Mucosa of stomach (tissue), 1 donor: ENCODE data around the gene TP53BP2.
"Not testable (repeated sequence)": the region's sequence is repeated elsewhere in the genome, so short reads cannot be mapped to it uniquely, and the experiment has no call there.

Experiments
- H3K27me3 ChIP-seq: one replicate; pipeline ENCODE4 v1.7.0; 2013; ENCODE audit warnings: mild to moderate bottlenecking, low read length; ENCODE audit not compliant: control insufficient read depth, insufficient read depth
- H3K36me3 ChIP-seq: one replicate; pipeline ENCODE4 v1.7.0; 2013; ENCODE audit warnings: low read length; ENCODE audit not compliant: control insufficient read depth, insufficient read depth
- H3K4me1 ChIP-seq: one replicate; pipeline ENCODE4 v1.7.0; 2013; ENCODE audit warnings: mild to moderate bottlenecking, low read length; ENCODE audit not compliant: control insufficient read depth, insufficient read depth
- H3K4me3 ChIP-seq: one replicate; pipeline ENCODE4 v1.7.0; 2013; ENCODE audit warnings: low read length
- H3K9ac ChIP-seq: one replicate; pipeline ENCODE4 v1.7.0; 2013; ENCODE audit warnings: mild to moderate bottlenecking, low read length, moderate library complexity
- H3K9me3 ChIP-seq: one replicate; pipeline ENCODE4 v1.7.0; 2013; ENCODE audit warnings: mild to moderate bottlenecking, low read length, moderate library complexity; ENCODE audit not compliant: control insufficient read depth
- donor health status: Pancreatic carcinoma.

TP53BP2 gene

DNA sequence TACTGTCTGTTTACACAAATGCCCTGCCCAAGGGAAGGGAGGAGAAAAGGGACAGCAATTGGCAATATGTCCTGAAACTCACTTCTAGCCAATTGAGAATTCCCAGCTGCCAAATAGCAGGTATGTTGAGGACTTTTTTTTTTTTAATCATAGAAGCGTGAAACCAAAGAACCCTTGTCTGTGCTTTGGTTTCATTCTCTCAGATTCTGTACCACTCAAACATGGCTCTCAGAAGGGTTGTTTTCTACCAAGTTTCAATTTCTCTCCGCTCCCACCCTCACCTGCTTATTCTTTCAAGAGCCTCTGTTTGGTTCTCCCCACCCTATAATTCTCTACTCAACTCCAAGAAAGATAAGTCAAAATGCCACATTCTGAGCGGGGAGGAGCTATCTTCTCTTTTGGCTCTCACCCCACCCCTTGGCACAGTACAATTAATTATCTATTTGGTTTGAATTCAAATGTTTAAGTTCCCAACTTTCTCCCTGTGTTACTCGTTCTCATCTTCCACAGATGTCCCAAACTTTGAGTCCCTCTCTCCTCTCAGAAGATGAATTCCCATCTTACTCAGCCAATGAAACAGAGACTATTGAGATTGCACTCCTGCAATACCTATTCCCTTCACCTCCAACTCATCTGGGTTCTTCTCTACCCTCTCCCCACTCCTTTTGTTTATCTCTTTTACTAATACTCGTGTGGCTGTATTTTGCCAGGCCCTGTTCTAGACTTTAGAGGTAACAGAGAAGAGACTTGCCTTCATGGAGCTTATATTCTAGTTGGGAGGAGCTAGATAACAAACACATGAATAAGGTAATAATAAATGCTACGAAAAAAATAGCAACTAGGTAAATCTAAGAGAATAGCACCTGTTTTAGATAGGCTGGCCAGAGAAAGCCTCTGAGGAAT lies 3.9 kb upstream of the TP53BP2 start:
- H3K36me3 ChIP-seq = no peaks in the 10 kb centered on the region
- no peak overlapping the region for H3K9ac ChIP-seq
- no peaks in the 10 kb centered on the region for H3K9me3 ChIP-seq
- H3K4me1 ChIP-seq = peaks cover 9% of the 10 kb centered on the region
- H3K27me3 ChIP-seq = no peaks in the 10 kb centered on the region
- H3K4me3 ChIP-seq = no peak overlapping the region

- H3K9ac ChIP-seq = no peak overlapping the region
- no peaks in the 10 kb centered on the region for H3K27me3 ChIP-seq
- no peak overlapping the region for H3K4me3 ChIP-seq
- no peaks in the 10 kb centered on the region for H3K36me3 ChIP-seq
- H3K4me1 ChIP-seq = peaks cover 9% of the 10 kb centered on the region
- H3K9me3 ChIP-seq = no peaks in the 10 kb centered on the region
Observed at GRCh38 chr1:223848536-223848935, 2.8 kb upstream of the TP53BP2 start.

GRCh38 chr1:223847781-223848345 lies 2.1 kb upstream of the TP53BP2 start:
- no peaks in the 10 kb centered on the region for H3K27me3 ChIP-seq
- H3K9ac ChIP-seq = no peak overlapping the region
- H3K9me3 ChIP-seq = no peaks in the 10 kb centered on the region
- no peaks in the 10 kb centered on the region for H3K36me3 ChIP-seq
- no peak overlapping the region for H3K4me3 ChIP-seq
- H3K4me1 ChIP-seq = peaks cover 9% of the 10 kb centered on the region

DNA sequence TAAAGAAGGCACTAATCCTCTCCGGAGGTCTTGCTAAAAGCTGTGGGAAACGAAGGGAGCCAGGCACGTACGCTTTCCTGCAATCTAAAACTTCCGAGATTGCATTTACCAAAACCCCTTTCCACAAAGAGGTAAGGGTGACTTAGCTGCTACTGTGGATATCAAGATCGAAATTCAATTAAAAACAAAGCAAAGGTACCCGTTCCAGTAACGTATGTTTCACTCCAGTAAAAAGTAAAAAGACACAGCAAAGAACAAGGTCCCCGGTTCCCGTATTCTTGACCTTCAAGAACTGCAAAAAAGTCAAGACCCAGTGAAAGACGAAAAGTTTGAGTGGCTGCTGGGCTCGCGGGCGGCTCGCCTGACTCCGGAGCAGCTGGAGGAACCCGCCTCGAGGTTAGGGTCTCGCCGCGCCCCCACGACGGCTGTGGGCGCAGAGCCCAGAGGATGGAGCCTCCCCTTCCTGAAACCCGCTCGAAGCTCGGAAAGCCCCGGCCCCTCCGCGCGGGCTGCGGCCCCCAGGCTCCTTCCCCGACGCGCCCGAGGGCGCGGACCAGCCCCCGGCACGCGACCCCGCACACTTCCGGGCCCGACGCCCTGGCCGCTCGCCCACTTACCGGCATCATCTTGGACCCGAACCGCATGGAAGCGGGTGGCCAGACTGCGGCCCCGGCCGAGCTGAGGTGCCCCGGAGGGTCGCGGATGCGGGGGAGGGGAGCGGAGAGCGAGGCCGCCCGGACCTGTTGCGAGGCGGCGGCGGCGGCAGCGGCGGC lies 524 bp downstream of the TP53BP2 start:
- H3K36me3 ChIP-seq = no peaks in the 10 kb centered on the region
- H3K9ac ChIP-seq = peak overlapping the region; percentile 95
- no peaks in the 10 kb centered on the region for H3K27me3 ChIP-seq
- H3K9me3 ChIP-seq = no peaks in the 10 kb centered on the region
- H3K4me3 ChIP-seq = peak overlapping the region; percentile 74
- H3K4me1 ChIP-seq = peaks cover 9% of the 10 kb centered on the region

GRCh38 chr1:223844787-223845036 lies 1.0 kb downstream of the TP53BP2 start:
- Histone ChIP-seq H3K9me3 (no peaks in the 10 kb centered on the region), H3K4me1 (peaks cover 9% of the 10 kb centered on the region), H3K27me3 (no peaks in the 10 kb centered on the region), H3K9ac (peak overlapping the region; percentile 95), H3K36me3 (no peaks in the 10 kb centered on the region), H3K4me3 (peak overlapping the region; percentile 74)

DNA sequence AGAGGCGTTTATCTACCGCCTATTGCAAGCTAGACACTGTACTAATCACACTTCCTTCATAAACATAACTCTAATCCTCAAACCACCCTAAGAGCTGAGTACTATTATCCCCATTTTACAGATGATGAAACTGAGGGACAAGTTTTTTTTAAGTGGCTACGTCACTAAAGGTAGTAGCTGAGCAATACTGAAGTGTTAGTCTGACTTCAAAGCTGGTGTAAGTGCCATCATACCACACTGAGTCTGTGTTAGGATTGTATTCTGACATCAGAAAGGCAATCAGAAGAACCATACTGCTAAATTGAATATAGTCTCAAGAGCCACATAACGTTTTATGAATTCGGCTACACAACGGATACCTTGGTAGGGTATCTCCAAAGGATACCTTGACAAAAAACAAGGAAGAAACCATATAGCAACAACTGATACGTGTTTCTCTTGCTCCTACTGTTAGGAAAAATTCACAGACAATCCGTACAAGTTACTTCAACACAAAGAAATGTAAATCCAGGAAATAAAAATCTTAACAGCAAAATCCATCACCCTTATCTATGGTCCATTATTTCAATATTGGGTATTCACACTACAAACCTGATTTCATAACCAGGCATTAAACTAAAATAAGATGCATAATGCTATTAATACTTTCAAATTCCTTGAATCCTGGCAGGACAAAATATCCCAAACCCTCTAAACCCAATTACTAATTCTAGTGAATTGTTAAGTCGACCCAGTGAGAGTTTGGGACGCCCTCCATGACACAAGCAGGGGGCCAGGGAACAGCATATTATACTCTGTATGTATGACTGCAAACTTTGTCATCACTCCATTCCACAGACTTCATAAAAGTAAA lies 1.6 kb downstream of the TP53BP2 start:
- H3K9me3 ChIP-seq = no peaks in the 10 kb centered on the region
- peak overlapping the region; percentile 74 for H3K4me3 ChIP-seq
- H3K9ac ChIP-seq = peak overlapping the region; percentile 95
- H3K27me3 ChIP-seq = no peaks in the 10 kb centered on the region
- peaks cover 9% of the 10 kb centered on the region for H3K4me1 ChIP-seq
- no peaks in the 10 kb centered on the region for H3K36me3 ChIP-seq

GRCh38 chr1:223842784-223843183 lies 3.0 kb downstream of the TP53BP2 start:
- Histone ChIP-seq H3K4me1 (peaks cover 17% of the 10 kb centered on the region), H3K9ac (no peak overlapping the region), H3K36me3 (no peaks in the 10 kb centered on the region), H3K9me3 (no peaks in the 10 kb centered on the region), H3K27me3 (no peaks in the 10 kb centered on the region), H3K4me3 (no peak overlapping the region)

GRCh38 chr1:223841977-223842623 lies 3.6 kb downstream of the TP53BP2 start:
- H3K4me1 ChIP-seq = peaks cover 23% of the 10 kb centered on the region
- H3K36me3 ChIP-seq, H3K9me3 ChIP-seq, H3K9ac ChIP-seq, H3K27me3 ChIP-seq, H3K4me3 ChIP-seq: not testable (repeated sequence)

GRCh38 chr1:223840254-223840653 lies 5.5 kb downstream of the TP53BP2 start:
- Histone ChIP-seq H3K4me1 (peaks cover 14% of the 10 kb centered on the region), H3K4me3 (no peak overlapping the region), H3K9ac (no peak overlapping the region), H3K27me3 (no peaks in the 10 kb centered on the region), H3K9me3 (no peaks in the 10 kb centered on the region), H3K36me3 (no peaks in the 10 kb centered on the region)

DNA sequence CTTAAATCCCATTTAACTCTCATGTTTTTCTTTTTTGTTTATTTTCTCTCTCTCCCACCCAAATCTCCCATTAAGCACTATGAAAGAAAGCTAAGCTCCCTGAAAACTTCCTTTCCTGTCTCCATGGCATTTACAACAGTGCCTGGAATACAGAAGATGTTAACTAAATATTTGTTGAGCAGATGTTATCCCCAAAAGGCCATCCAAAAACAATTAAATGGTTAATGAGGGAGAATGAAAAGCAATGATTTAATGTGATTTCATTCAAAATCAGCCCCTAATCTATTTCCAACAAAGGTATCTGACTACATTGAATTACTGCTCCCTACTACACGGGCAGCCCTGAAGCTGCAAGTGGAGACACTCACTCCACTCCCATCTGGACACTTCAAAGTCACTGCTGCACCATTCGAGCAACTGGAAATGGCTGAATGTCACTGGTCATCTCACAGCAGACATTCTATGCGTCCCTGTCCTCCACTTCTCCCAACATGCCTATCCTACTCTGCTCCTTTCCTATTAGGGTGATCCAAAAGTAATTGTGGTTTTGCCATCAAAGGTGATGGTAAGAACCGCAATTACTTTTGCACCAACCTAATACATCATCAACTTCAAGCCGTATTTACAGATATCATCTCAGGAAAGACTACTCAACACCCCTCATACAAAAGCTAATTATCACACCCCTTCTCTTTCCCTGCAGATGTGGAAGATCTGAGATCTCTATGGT lies 7.5 kb downstream of the TP53BP2 start:
- no peak overlapping the region for H3K4me3 ChIP-seq
- no peak overlapping the region for H3K9ac ChIP-seq
- no peaks in the 10 kb centered on the region for H3K27me3 ChIP-seq
- no peaks in the 10 kb centered on the region for H3K36me3 ChIP-seq
- H3K9me3 ChIP-seq = no peaks in the 10 kb centered on the region
- H3K4me1 ChIP-seq = peaks cover 22% of the 10 kb centered on the region

DNA sequence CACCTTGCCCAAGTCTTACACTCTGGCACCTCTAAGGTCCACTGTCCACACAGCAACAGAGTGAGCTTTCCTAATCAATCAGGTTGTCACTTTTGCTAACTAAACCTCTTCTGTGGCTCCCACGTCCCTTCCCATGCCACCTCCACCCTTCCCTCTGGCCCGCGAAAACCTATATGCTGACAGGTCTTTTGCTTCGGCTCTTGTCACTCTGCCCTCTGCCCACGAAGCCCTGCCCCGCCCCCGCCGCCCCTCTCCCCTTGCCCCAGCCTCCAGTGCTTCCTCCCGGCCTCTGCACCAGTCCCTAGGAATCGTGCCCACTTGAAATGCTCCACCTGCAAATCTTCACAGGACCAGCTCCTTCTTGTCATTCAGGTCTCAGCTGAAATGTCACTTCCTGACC lies 8.1 kb downstream of the TP53BP2 start:
- Histone ChIP-seq H3K4me1 (peaks cover 24% of the 10 kb centered on the region), H3K4me3 (no peak overlapping the region), H3K9me3 (no peaks in the 10 kb centered on the region)

More for the DNA sequence above, 8.1 kb downstream of the TP53BP2 start:
- Histone ChIP-seq H3K9ac (no peak overlapping the region), H3K36me3 (no peaks in the 10 kb centered on the region), H3K27me3 (no peaks in the 10 kb centered on the region)
